ENCODE data around the gene ZNF732.
"Not testable (repeated sequence)": the region's sequence is repeated elsewhere in the genome, so short reads cannot be mapped to it uniquely, and the experiment has no call there.

Gene ZNF732

GRCh38 chr4:253936-254756 is 51.1 kb downstream of the ZNF732 start:
- no peak for DNase-seq

GRCh38 chr4:252065-252601 is 53.1 kb downstream of the ZNF732 start:
- DNase-seq, result no peak

DNA sequence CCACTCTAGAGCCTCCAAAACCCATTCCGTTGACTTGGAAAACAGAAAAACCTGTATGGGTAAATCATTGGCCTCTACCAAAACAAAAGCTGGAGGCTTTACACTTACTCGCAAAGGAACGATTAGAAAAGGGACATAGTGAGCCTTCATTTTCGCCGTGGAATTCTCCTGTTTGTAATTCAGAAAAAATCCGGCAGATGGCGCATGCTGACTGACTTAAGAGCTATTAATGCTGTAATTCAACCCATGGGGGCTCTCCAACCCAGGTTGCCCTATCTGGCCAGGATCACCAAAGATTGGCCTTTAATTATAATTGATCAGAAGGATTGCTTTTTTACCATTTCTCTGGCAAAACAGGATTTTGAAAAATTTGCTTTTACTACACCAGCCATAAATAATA is 60.8 kb downstream of the ZNF732 start:
- DNase-seq, result peak; percentile 8

- no peak for DNase-seq
Observed at GRCh38 chr4:243426-243825, 61.8 kb downstream of the ZNF732 start.

GRCh38 chr4:242121-242848 is 63.0 kb downstream of the ZNF732 start:
- peak; percentile 21 for DNase-seq

GRCh38 chr4:241411-241810 is 63.9 kb downstream of the ZNF732 start:
- not testable (repeated sequence) for DNase-seq

GRCh38 chr4:236028-236427 is 69.2 kb downstream of the ZNF732 start:
- no peak for DNase-seq

GRCh38 chr4:234178-234577 is 71.1 kb downstream of the ZNF732 start:
- no peak for DNase-seq

DNA sequence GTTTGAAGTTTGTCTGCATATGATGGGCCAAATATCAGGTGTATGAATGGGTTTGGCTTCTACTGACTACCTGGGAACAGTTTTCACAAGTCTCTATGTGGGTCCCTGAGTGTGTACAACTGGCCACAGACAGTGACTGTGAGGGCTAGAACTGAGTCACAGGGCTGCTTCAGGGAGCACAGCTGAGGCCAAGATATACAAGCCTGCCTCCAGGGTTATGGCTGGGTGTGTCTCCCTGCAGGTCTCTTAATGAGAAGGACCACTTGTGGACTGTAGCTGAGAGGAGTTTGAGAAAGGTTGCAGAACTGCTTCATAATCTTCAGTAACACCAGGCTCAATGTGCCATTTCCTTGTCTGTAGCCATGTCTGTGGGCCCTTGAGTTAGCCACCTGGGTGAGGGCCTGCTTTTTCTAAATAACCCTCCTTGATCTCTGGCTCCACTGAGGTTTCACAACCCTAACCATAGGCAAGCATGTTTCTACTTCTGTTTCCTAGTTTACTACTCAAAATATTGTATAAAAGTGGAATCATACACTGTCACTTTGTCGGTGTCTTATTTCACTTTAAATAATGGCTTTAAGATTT is 81.3 kb downstream of the ZNF732 start:
- DNase-seq, result no peak
